ENCODE results near the gene DNAH3. TPM values are rescaled to one million over a fixed set of nuclear protein-coding genes. Genes with fewer than 3 reads are reported as not detected.
A peak's percentile ranks its signal among the peaks of the same experiment; 100 is the strongest.

Gene DNAH3
- total and polyA plus RNA-seq, 2 of the 13 experiments (the other 11 are each of a cell fraction or from before 2014, with no cell fraction given) = 0.07 to 0.08 TPM

DNA sequence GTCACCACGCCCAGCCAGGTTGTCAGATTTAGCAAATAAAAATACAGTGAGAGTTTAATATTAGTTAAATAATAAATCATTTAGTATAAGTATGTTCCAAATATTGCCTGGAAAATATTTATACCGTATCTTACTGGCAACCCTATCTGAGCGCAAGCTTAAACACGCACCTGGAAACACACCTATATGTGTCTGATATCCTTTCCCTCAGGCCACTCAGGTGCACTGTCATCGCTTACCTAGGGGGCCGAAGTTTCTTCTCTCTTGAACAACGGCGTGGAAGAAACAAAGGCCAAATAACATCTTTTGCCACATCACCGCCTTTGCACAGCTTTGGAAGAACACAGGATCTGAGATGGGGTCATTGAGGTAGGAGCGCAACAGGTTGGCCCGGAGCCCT, 196.1 kb downstream of the DNAH3 start (continued):
- TF ChIP-seq, protein P1, sequence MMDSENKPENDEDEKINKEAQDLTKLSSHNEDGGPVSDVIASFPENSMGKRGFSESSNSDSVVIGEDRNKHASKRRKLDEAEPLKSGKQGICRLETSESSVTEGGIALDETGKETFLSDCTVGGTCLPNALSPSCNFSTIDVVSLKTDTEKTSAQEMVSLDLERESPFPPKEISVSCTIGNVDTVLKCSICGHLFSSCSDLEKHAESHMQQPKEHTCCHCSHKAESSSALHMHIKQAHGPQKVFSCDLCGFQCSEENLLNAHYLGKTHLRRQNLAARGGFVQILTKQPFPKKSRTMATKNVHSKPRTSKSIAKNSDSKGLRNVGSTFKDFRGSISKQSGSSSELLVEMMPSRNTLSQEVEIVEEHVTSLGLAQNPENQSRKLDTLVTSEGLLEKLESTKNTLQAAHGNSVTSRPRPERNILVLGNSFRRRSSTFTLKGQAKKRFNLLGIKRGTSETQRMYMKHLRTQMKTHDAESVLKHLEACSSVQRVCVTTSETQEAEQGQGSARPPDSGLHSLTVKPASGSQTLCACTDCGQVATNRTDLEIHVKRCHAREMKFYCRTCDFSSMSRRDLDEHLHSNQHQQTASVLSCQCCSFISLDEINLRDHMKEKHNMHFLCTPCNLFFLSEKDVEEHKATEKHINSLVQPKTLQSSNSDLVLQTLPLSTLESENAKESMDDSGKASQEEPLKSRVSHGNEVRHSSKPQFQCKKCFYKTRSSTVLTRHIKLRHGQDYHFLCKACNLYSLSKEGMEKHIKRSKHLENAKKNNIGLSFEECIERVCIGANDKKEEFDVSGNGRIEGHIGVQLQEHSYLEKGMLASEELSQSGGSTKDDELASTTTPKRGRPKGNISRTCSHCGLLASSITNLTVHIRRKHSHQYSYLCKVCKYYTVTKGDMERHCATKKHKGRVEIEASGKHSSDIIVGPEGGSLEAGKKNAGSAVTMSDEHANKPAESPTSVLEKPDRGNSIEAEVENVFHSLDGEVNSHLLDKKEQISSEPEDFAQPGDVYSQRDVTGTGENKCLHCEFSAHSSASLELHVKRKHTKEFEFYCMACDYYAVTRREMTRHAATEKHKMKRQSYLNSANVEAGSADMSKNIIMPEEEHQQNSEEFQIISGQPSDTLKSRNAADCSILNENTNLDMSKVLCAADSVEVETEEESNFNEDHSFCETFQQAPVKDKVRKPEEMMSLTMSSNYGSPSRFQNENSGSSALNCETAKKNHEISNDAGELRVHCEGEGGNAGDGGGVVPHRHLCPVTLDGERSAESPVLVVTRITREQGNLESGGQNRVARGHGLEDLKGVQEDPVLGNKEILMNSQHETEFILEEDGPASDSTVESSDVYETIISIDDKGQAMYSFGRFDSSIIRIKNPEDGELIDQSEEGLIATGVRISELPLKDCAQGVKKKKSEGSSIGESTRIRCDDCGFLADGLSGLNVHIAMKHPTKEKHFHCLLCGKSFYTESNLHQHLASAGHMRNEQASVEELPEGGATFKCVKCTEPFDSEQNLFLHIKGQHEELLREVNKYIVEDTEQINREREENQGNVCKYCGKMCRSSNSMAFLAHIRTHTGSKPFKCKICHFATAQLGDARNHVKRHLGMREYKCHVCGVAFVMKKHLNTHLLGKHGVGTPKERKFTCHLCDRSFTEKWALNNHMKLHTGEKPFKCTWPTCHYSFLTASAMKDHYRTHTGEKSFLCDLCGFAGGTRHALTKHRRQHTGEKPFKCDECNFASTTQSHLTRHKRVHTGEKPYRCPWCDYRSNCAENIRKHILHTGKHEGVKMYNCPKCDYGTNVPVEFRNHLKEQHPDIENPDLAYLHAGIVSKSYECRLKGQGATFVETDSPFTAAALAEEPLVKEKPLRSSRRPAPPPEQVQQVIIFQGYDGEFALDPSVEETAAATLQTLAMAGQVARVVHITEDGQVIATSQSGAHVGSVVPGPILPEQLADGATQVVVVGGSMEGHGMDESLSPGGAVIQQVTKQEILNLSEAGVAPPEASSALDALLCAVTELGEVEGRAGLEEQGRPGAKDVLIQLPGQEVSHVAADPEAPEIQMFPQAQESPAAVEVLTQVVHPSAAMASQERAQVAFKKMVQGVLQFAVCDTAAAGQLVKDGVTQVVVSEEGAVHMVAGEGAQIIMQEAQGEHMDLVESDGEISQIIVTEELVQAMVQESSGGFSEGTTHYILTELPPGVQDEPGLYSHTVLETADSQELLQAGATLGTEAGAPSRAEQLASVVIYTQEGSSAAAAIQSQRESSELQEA (CRISPR knock-in tag; IDR thresholded peaks at IDR 0.05; ENCODE audit: not compliant biosample characterization) = no peak

DNA sequence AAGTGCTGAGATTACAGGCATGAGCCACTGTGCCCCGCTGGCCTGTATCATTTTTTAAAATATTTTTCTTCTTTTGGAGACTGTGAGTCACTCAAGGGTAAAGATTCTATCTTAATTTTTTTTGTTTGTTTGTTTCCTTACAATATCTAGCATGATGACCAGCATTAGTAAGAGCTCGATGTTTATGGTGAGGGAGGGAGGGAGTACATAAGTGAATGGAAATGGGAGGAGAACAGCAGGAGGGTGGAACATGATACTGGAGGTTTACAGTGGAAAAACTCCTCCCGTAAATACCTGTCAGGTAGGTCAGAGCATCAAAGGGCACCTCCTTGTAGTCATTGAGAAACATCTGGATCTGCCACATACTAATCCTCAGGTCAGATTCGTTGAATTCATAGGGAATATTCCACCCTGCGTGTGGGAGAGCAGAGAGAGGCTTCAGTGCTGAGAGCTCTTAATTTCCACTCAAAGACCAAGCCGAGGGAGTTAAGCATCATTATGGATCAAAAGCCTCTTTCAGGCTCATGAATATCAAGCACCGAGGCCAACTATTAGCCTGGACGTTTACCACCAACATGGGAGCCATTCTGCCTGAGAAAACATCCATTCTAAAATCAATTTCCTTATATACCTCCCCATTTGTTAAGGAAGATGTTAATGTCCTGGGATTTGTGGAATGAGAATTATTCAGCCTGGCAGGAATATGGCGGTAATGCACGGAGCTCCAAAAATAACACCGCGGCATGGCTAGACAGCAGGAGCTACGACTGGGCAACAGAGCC, 198.3 kb downstream of the DNAH3 start:
- BruUV-seq (replicated peaks) = no TSS peak
- Histone ChIP-seq H3K4me1 (ENCODE audit: insufficient read depth, low read length) (no peaks in the 10 kb centered on the region), H3K9me3 (ENCODE audit: low read length) (no peaks in the 10 kb centered on the region), H3K79me2 (ENCODE audit: insufficient read depth, low read length) (no peaks in the 10 kb centered on the region), H3K27ac (ENCODE audit: extremely low read length, insufficient read depth, low read length) (no peak overlapping the region), H2AFZ (ENCODE audit: low read length) (no peak overlapping the region), H3K9ac (ENCODE audit: insufficient read depth, low read depth, low read length) (no peak overlapping the region), H4K20me1 (ENCODE audit: insufficient read depth, low read length) (no peaks in the 10 kb centered on the region), H3K4me3 (replicated peaks in 1 of 3; ENCODE audit: insufficient read depth in 1 of 3, low read depth in 2 of 3, low read length in 3 of 3) (no peak overlapping the region), H3K36me3 (replicated peaks in 1 of 2; ENCODE audit: control insufficient read depth in 1 of 2, insufficient read depth in 2 of 2, low read length in 2 of 2) (no peaks in the 10 kb centered on the region), H3K4me2 (ENCODE audit: low read depth, low read length) (no peak overlapping the region), H3K27me3 (ENCODE audit: control insufficient read depth in 1 of 2, insufficient read depth in 2 of 2, low read length in 2 of 2) (peaks cover 0 to 10% of the 10 kb centered on the region in 2 experiments; a peak in 2 of 5 replicates)
- no peak for FAIRE-seq
- in situ Hi-C loops (cut with HindIII; ENCODE audit: extremely low pct_ligation_motif_present, low pct_unique_long_range_greater_than_20kb) (no loop called here), intact Hi-C loops (cut with micrococcal nuclease; ENCODE audit: unreplicated experiment) (no loop called here)
- ChIA-PET POLR2A (no interaction called here), CTCF (ENCODE audit: low intra/inter-chr PET ratio, low total read pairs) (no interaction called here)
- 35% methylated on average over 13 of the region's 13 CpGs for WGBS (ENCODE audit: low lambda C conversion rate)
- TF ChIP-seq ZNF446 (CRISPR knock-in tag; IDR thresholded peaks at IDR 0.05) = 0 out of 2 replicates have a peak, but pooled peaks have one; percentile 23
- no peak for TF ChIP-seq BORCS8-MEF2B (CRISPR knock-in tag; IDR thresholded peaks at IDR 0.05)
- no peak for DNase-seq (ENCODE audit: low spot score)
- no peak for ATAC-seq

Measured in HepG2 (cell line).